IMR-90 (cell line): ENCODE data around the gene L1CAM. TPM values are rescaled to one million over a fixed set of nuclear protein-coding genes. Genes with fewer than 3 reads are reported as not detected.

Experiments
- ATAC-seq: fragments of 200-7000 bp; cut with Tn5 transposase; 2 replicates; pipeline ENCODE4 v1.9.1; 2020; ENCODE audit warnings: low read depth, mild to moderate bottlenecking, moderate library complexity
- BruUV-seq: library from RNA; stranded (reverse); fragments of 400-500 nt; replicated peaks from 2 replicates; lab custom pipeline; 2021; lab: Mats Ljungman, UMichigan
- CTCF ChIA-PET: fragments of 300-600 bp; formaldehyde crosslinking; extraction: SDS; loops from one replicate; lab custom pipeline; 2021; ENCODE audit warnings: antibody characterized with exemption; lab: Yijun Ruan, JAX
- POLR2A ChIA-PET: fragments of 300-600 bp; sonication (Branson Sonifier 250); formaldehyde crosslinking; loops from one replicate; lab custom pipeline; 2022; ENCODE audit warnings: antibody characterized with exemption; ENCODE audit not compliant: unreplicated experiment; lab: Charles Lee
- DNase-seq: peaks from one replicate; pipeline ENCODE4 v3.0.0; 2013
- H2AFZ ChIP-seq: replicated peaks from 2 replicates; pipeline ENCODE3; 2013; ENCODE audit warnings: low read length, mild to moderate bottlenecking; ENCODE audit not compliant: poor library complexity
- H2AK5ac ChIP-seq: 2 replicates; pipeline ENCODE4 v1.6.1; 2013; ENCODE audit warnings: low read depth, low read length, inconsistent platforms
- H2AK9ac ChIP-seq: replicated peaks from 2 replicates; pipeline ENCODE3; 2013; ENCODE audit warnings: mild to moderate bottlenecking, low read depth, low read length, moderate library complexity; ENCODE audit not compliant: poor library complexity
- H2BK120ac ChIP-seq: 2 replicates; pipeline ENCODE4 v1.6.1; 2013; ENCODE audit warnings: low read depth, low read length, inconsistent platforms
- H2BK15ac ChIP-seq: 3 replicates; pipeline ENCODE4 v1.6.1; 2013; ENCODE audit warnings: low read depth, low read length, inconsistent platforms
- H2BK20ac ChIP-seq: 2 replicates; pipeline ENCODE4 v1.6.1; 2013; ENCODE audit warnings: low read depth, mild to moderate bottlenecking, inconsistent platforms, low read length, moderate library complexity
- H2BK5ac ChIP-seq: 2 replicates; pipeline ENCODE4 v1.6.1; 2013; ENCODE audit warnings: mild to moderate bottlenecking, low read depth, low read length, inconsistent platforms; ENCODE audit not compliant: poor library complexity, severe bottlenecking
- H3K14ac ChIP-seq: replicated peaks from 2 replicates; pipeline ENCODE4 v1.6.1; 2013; ENCODE audit warnings: low read depth, low read length, inconsistent platforms
- H3K18ac ChIP-seq: 2 replicates; pipeline ENCODE4 v1.6.1; 2013; ENCODE audit warnings: low read depth, low read length, control low read depth
- H3K23ac ChIP-seq: 2 replicates; pipeline ENCODE4 v1.6.1; 2013; ENCODE audit warnings: low read depth, low read length, inconsistent platforms
- H3K27ac ChIP-seq: 2 replicates; pipeline ENCODE4 v1.5.1; 2013; ENCODE audit warnings: mild to moderate bottlenecking, control low read depth, low read length; ENCODE audit not compliant: insufficient read depth
- H3K27me3 ChIP-seq: 2 replicates; pipeline ENCODE4 v1.6.1; 2013; ENCODE audit warnings: low read length; ENCODE audit not compliant: control insufficient read depth, insufficient read depth
- H3K36me3 ChIP-seq: 2 replicates; pipeline ENCODE4 v1.6.1; 2013; ENCODE audit warnings: low read length, mixed read lengths; ENCODE audit not compliant: control insufficient read depth, insufficient read depth
- H3K4ac ChIP-seq: 2 replicates; pipeline ENCODE4 v1.6.1; 2013; ENCODE audit warnings: low read depth, low read length, inconsistent platforms
- H3K4me1 ChIP-seq: 2 replicates; pipeline ENCODE4 v1.6.1; 2013; ENCODE audit warnings: low read length, mixed read lengths; ENCODE audit not compliant: control insufficient read depth, insufficient read depth
- H3K4me2 ChIP-seq: 2 replicates; pipeline ENCODE4 v1.6.1; 2013; ENCODE audit warnings: low read depth, mild to moderate bottlenecking, control low read depth, low read length, moderate library complexity
- H3K4me3 ChIP-seq: 2 replicates; pipeline ENCODE4 v1.5.1; 2013; ENCODE audit warnings: low read depth, mild to moderate bottlenecking, control low read depth, low read length, moderate library complexity; ENCODE audit not compliant: insufficient read depth
- H3K56ac ChIP-seq: 2 replicates; pipeline ENCODE4 v1.6.1; 2013; ENCODE audit warnings: low read length, inconsistent platforms; ENCODE audit not compliant: insufficient read depth; ENCODE audit errors: extremely low read depth
- H3K79me1 ChIP-seq, 2 experiments: 2 replicates each; pipeline ENCODE4 v1.6.1; 2013; ENCODE audit warnings: low read length in 2 of 2, inconsistent platforms in 1 of 2, low read depth in 1 of 2
- H3K9ac ChIP-seq: 2 replicates; pipeline ENCODE4 v1.6.1; 2013; ENCODE audit warnings: low read depth, low read length, control low read depth
- H3K9me1 ChIP-seq: 2 replicates; pipeline ENCODE4 v1.6.1; 2013; ENCODE audit warnings: low read length, inconsistent platforms; ENCODE audit not compliant: insufficient read depth
- H3K9me3 ChIP-seq: 2 replicates; pipeline ENCODE4 v1.6.1; 2013; ENCODE audit warnings: low read length; ENCODE audit not compliant: control insufficient read depth, insufficient read depth
- H4K20me1 ChIP-seq: 2 replicates; pipeline ENCODE4 v1.6.1; 2013; ENCODE audit warnings: low read length, inconsistent platforms; ENCODE audit not compliant: insufficient read depth
- H4K5ac ChIP-seq: 2 replicates; pipeline ENCODE4 v1.6.1; 2013; ENCODE audit warnings: mild to moderate bottlenecking, low read depth, low read length, control low read depth
- H4K8ac ChIP-seq, 2 experiments: 2 replicates each; pipeline ENCODE4 v1.6.1; 2013; ENCODE audit warnings: low read depth in 2 of 2, low read length in 2 of 2, control low read depth in 1 of 2, inconsistent platforms in 1 of 2
- H4K91ac ChIP-seq: 2 replicates; pipeline ENCODE4 v1.6.1; 2013; ENCODE audit warnings: low read depth, low read length, inconsistent platforms; ENCODE audit not compliant: insufficient read depth
- CTCF ChIP-seq: conservative IDR thresholded peaks from 2 replicates; pipeline ENCODE4 v1.5.1; 2012; ENCODE audit warnings: mild to moderate bottlenecking, low read depth, low read length, improper control_type of control experiment
- ELK1 ChIP-seq: fragments of 150-350 bp; IDR thresholded peaks from 2 replicates; pipeline ENCODE4 v1.6.1; 2016; ENCODE audit warnings: low read depth, mild to moderate bottlenecking, low read length, moderate library complexity, borderline replicate concordance
- MAFK ChIP-seq: IDR thresholded peaks from 2 replicates; pipeline ENCODE4 v1.6.1; 2012; ENCODE audit warnings: low read depth, low read length, improper control_type of control experiment
- POLR2A ChIP-seq: IDR thresholded peaks from 2 replicates; pipeline ENCODE4 v1.6.1; 2012; ENCODE audit warnings: mild to moderate bottlenecking, low read depth, low read length
- RAD21 ChIP-seq: IDR thresholded peaks from 2 replicates; pipeline ENCODE4 v1.6.1; 2012; ENCODE audit warnings: low read length, improper control_type of control experiment
- RCOR1 ChIP-seq: IDR thresholded peaks from 2 replicates; pipeline ENCODE4 v1.6.1; 2012; ENCODE audit warnings: mild to moderate bottlenecking, low read length, improper control_type of control experiment; ENCODE audit not compliant: insufficient replicate concordance
- RFX5 ChIP-seq: IDR thresholded peaks from 2 replicates; pipeline ENCODE4 v1.8.0; 2012; ENCODE audit warnings: low read depth, mild to moderate bottlenecking, low read length, moderate library complexity
- WGBS, 2 experiments: methylation state at CpG; one replicate each; pipeline versions ENCODE4 v1.1.5 to v1.1.7; 2013; ENCODE audit warnings: missing lambda C conversion rate in 2 of 2; ENCODE audit not compliant: insufficient read length in 1 of 2; ENCODE audit errors: extremely low coverage in 2 of 2; 5-methylcytosine and 5-hydroxymethylcytosine counted together
- dilution Hi-C: fragments of 300-500 bp; cut with HindIII; formaldehyde crosslinking; loops from one replicate; pipeline ENCODE4 v1.14.3; 2018; ENCODE audit warnings: low sequenced_read_pairs; ENCODE audit not compliant: unreplicated experiment
- in situ Hi-C: fragments of 300-500 bp; cut with MboI; formaldehyde crosslinking; loops from 3 replicates; pipeline ENCODE4 v1.14.3; 2019; ENCODE audit warnings: low sequenced_read_pairs, inconsistent platforms, mixed read lengths
- intact Hi-C: fragments of 100-400 bp; cut with micrococcal nuclease; formaldehyde crosslinking; loops from 2 replicates; pipeline ENCODE4 v1.10.0; 2022
- polyA plus RNA-seq, 3 experiments: library from polyadenylated mRNA; depleted of rRNA; stranded (reverse); fragments of >200 nt; gene quantifications; 2 replicates each; pipeline ENCODE4 v1.2.3, GENCODE V29; 2012; ENCODE audit warnings: low replicate concordance in 1 of 3
- total RNA-seq: library from RNA; depleted of rRNA; stranded (reverse); fragments of >200 nt; gene quantifications from 2 replicates; pipeline ENCODE4 v1.2.3, GENCODE V29; 2012

L1CAM gene
- total and polyA plus RNA-seq, 2 of the 4 experiments (the other 2 are of a cell fraction) = 0.36 to 1.9 TPM

GRCh38 chrX:153845195-153845594, 40.8 kb downstream of the L1CAM start:
- no peak for DNase-seq
- Histone ChIP-seq H3K18ac (no peak overlapping the region), H3K56ac (no peak overlapping the region), H3K36me3 (no peaks in the 10 kb centered on the region), H2BK15ac (no peak overlapping the region), H3K27ac (no peak overlapping the region), H3K4ac (no peak overlapping the region), H3K27me3 (peaks cover 22% of the 10 kb centered on the region), H3K23ac (no peak overlapping the region), H4K91ac (no peak overlapping the region), H3K4me1 (no peaks in the 10 kb centered on the region), H3K79me1 (no peaks in the 10 kb centered on the region), H2BK5ac (no peak overlapping the region), H3K4me2 (no peak overlapping the region), H2AFZ (no peak overlapping the region), H4K20me1 (no peaks in the 10 kb centered on the region), H3K9me3 (peaks cover 4% of the 10 kb centered on the region), H2AK9ac (no peak overlapping the region), H4K8ac (no peak overlapping the region), H3K4me3 (no peak overlapping the region), H2BK20ac (no peak overlapping the region), H3K14ac (no peak overlapping the region), H2AK5ac (no peak overlapping the region), H4K5ac (no peak overlapping the region), H3K9me1 (no peaks in the 10 kb centered on the region), H3K9ac (no peak overlapping the region), H2BK120ac (no peak overlapping the region)
- ATAC-seq = no peak
- ChIA-PET POLR2A (no interaction called here), CTCF (no interaction called here)
- dilution Hi-C loops = no loop called here
- in situ Hi-C loops = no loop called here
- WGBS, 2 experiments = 40% methylated on average over 1 of the region's 6 CpGs; no CpG with 5 or more reads in 1 of the 2 experiments
- TF ChIP-seq ELK1 (no peak), RFX5 (no peak), RAD21 (no peak), MAFK (no peak), RCOR1 (no peak), CTCF (no peak), POLR2A (no peak)
- intact Hi-C loops = no loop called here
- no TSS peak for BruUV-seq
